MM.1S (cell line): ENCODE data around the gene KLK13.

ENCODE experiments used
- DNase-seq: peaks from one replicate; pipeline ENCODE4 v3.0.0-alpha.2; 2015
- H2AFZ ChIP-seq: fragments of 300-600 bp; sonication (generic); 2 replicates; pipeline ENCODE4 v1.6.0; 2016; ENCODE audit warnings: antibody characterized with exemption, low read length
- H3F3A ChIP-seq: fragments of 300-600 bp; sonication (generic); 2 replicates; pipeline ENCODE4 v1.6.1; 2016; ENCODE audit warnings: mild to moderate bottlenecking, antibody characterized with exemption, low read length, moderate library complexity, mixed read lengths; ENCODE audit not compliant: insufficient read depth
- H3K27ac ChIP-seq: fragments of 300-600 bp; sonication (generic); 2 replicates; pipeline ENCODE4 v1.5.1; 2016; ENCODE audit warnings: mild to moderate bottlenecking, low read length
- H3K27me3 ChIP-seq: fragments of 300-600 bp; sonication (generic); replicated peaks from 2 replicates; pipeline ENCODE4 v1.6.0; 2016; ENCODE audit warnings: low read length; ENCODE audit not compliant: insufficient read depth
- H3K36me3 ChIP-seq: fragments of 300-600 bp; sonication (generic); replicated peaks from 2 replicates; pipeline ENCODE4 v1.6.1; 2016; ENCODE audit warnings: mild to moderate bottlenecking, low read length, mixed read lengths; ENCODE audit not compliant: insufficient read depth
- H3K4me1 ChIP-seq: fragments of 300-600 bp; sonication (generic); 2 replicates; pipeline ENCODE4 v1.6.1; 2016; ENCODE audit warnings: low read length, mixed read lengths
- H3K4me2 ChIP-seq: fragments of 300-600 bp; sonication (generic); 2 replicates; pipeline ENCODE4 v1.6.0; 2016; ENCODE audit warnings: low read depth, low read length
- H3K4me3 ChIP-seq: fragments of 300-600 bp; sonication (generic); 2 replicates; pipeline ENCODE4 v1.5.1; 2016; ENCODE audit warnings: low read length, mixed read lengths
- H3K79me2 ChIP-seq: fragments of 300-600 bp; sonication (generic); 2 replicates; pipeline ENCODE4 v1.6.1; 2016; ENCODE audit warnings: mixed run types, low read length, mixed read lengths
- H3K9ac ChIP-seq: fragments of 300-600 bp; sonication (generic); 2 replicates; pipeline ENCODE4 v1.6.1; 2016; ENCODE audit warnings: low read length, mixed read lengths
- H3K9me2 ChIP-seq: fragments of 300-600 bp; sonication (generic); replicated peaks from 2 replicates; pipeline ENCODE4 v1.6.1; 2016; ENCODE audit warnings: mild to moderate bottlenecking, low read length, mixed read lengths; ENCODE audit not compliant: insufficient read depth
- H3K9me3 ChIP-seq: fragments of 300-600 bp; sonication (generic); replicated peaks from 2 replicates; pipeline ENCODE4 v1.6.1; 2016; ENCODE audit warnings: mild to moderate bottlenecking, low read length, mixed read lengths; ENCODE audit not compliant: insufficient read depth
- H4K20me1 ChIP-seq: fragments of 300-600 bp; sonication (generic); 2 replicates; pipeline ENCODE4 v1.6.1; 2016; ENCODE audit warnings: mild to moderate bottlenecking, low read length, moderate library complexity, mixed read lengths; ENCODE audit not compliant: insufficient read depth
- EZH2 ChIP-seq: fragments of 300-600 bp; sonication (generic); optimal IDR thresholded peaks from 2 replicates; pipeline ENCODE3; 2017; ENCODE audit warnings: low read depth, mild to moderate bottlenecking, antibody characterized with exemption, low read length, mixed read lengths
- EZH2phosphoT487 ChIP-seq: fragments of 300-600 bp; sonication (generic); IDR thresholded peaks from 2 replicates; pipeline ENCODE4 v1.6.1; 2018; ENCODE audit warnings: antibody characterized with exemption, low read length
- TF ChIP-seq, protein P1 (sequence below): fragments of 300-600 bp; sonication (generic); IDR thresholded peaks from 2 replicates; pipeline ENCODE4 v1.5.1; 2016; ENCODE audit warnings: antibody characterized with exemption, low read length, mixed read lengths

KLK13 gene

DNA sequence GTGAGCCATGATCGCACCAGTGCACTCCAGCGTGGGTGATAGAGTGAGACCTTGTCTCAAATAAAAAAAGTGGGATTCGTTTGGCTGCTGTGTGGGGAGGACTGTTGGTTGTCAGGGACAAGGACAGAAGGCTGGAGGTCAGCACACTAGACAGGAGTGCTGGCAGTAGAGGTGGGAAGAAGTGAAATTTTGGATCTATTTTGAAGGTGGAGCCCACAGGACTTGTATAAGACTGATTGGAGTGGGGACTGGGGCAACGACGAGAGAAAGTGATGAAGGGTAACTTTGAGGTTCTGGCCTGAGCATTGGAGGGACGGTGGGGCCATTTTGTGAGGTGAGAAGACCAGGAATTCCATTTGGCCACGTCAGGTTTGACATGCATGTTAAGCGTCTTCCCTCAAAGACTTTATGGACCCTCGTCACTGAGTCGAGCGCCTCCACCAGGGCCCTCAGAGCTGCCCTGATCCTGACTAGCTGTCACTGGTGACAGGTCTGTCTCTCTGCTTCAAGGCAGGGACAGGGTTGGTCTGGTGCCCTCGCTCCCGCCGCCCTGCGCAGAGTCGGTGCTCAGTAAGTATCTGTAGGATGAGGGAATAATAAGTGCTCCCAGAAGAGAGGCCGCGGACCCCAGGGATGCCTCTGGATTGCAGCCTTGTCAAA, 42.6 kb upstream of the KLK13 start:
- H3K27ac ChIP-seq = peak overlapping the region; percentile 3; the same call in 1 of the 2 replicates
- H3K9ac ChIP-seq = peak overlapping the region; percentile 79
- no peak for TF ChIP-seq EZH2phosphoT487
- TF ChIP-seq, protein P1, sequence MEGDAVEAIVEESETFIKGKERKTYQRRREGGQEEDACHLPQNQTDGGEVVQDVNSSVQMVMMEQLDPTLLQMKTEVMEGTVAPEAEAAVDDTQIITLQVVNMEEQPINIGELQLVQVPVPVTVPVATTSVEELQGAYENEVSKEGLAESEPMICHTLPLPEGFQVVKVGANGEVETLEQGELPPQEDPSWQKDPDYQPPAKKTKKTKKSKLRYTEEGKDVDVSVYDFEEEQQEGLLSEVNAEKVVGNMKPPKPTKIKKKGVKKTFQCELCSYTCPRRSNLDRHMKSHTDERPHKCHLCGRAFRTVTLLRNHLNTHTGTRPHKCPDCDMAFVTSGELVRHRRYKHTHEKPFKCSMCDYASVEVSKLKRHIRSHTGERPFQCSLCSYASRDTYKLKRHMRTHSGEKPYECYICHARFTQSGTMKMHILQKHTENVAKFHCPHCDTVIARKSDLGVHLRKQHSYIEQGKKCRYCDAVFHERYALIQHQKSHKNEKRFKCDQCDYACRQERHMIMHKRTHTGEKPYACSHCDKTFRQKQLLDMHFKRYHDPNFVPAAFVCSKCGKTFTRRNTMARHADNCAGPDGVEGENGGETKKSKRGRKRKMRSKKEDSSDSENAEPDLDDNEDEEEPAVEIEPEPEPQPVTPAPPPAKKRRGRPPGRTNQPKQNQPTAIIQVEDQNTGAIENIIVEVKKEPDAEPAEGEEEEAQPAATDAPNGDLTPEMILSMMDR = no peak
- no peaks in the 10 kb centered on the region for H3K9me3 ChIP-seq
- H3K4me2 ChIP-seq = peak overlapping the region; percentile 79
- peaks cover 34% of the 10 kb centered on the region for H3K79me2 ChIP-seq
- peaks cover 3% of the 10 kb centered on the region; the same call in 1 of the 2 replicates for H3K4me1 ChIP-seq
- no peaks in the 10 kb centered on the region for H4K20me1 ChIP-seq
- H3K4me3 ChIP-seq = peak overlapping the region; percentile 78
- H3F3A ChIP-seq = no peaks in the 10 kb centered on the region
- peaks cover 15% of the 10 kb centered on the region; the same call in 1 of the 2 replicates for H3K27me3 ChIP-seq
- no peaks in the 10 kb centered on the region for H3K9me2 ChIP-seq
- no peak for DNase-seq
- H2AFZ ChIP-seq = peak overlapping the region; percentile 59
- H3K36me3 ChIP-seq = 0 out of 2 replicates have a peak, but pooled peaks cover 6% of the 10 kb centered on the region

DNA sequence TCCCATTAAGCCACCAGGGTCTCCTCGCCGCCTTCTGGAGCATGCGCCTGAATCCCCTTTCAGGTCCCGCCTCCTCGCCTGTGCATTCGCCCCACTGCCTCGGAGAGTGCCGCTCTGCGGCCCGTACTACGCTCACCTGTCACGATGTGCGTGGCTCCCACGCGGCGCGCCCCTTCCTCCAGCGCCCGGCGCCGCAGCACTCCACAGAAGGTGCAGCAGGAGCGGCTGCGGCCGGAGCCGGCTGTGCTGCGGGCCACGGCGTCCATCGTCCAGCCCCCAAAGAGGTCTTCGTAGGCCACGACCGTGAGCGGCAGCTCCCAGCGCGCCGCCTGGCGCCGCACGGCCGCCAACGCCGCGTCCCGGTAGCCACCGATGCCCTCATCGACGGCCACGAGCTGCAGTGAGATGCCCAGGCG, 39.0 kb upstream of the KLK13 start:
- no peak for TF ChIP-seq EZH2
- TF ChIP-seq EZH2phosphoT487 = no peak
- TF ChIP-seq, protein P1 = no peak
- Histone ChIP-seq H3K4me1 (peaks cover 3% of the 10 kb centered on the region; the same call in 1 of the 2 replicates), H3F3A (no peaks in the 10 kb centered on the region), H3K9ac (no peak overlapping the region), H3K27me3 (no peaks in the 10 kb centered on the region), H3K4me2 (no peak overlapping the region), H3K79me2 (peaks cover 36% of the 10 kb centered on the region), H2AFZ (no peak overlapping the region), H3K9me3 (no peaks in the 10 kb centered on the region), H4K20me1 (no peaks in the 10 kb centered on the region), H3K4me3 (no peak overlapping the region), H3K27ac (no peak overlapping the region), H3K36me3 (0 out of 2 replicates have a peak, but pooled peaks cover 9% of the 10 kb centered on the region), H3K9me2 (no peaks in the 10 kb centered on the region)
- DNase-seq = no peak

DNA sequence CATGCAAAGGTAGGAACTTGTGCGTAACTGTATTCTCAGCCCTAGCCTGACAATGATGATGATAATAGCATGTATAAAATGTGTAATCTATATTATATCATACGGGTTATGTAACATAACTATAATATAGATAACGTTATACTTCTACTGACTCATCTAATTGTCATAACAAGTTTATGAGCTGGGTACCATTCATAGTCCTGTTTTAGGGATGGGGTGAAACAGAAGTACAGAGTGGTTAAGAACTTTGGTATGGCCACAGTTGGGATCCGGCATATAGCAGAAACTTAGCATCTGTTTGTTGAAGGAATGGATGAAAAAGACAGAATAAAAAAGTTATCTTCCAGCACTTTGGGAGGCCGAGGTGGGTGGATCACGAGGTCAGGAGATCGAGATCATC, 38.1 kb upstream of the KLK13 start:
- Histone ChIP-seq H3K4me2 (no peak overlapping the region), H2AFZ (no peak overlapping the region), H3K9me3 (no peaks in the 10 kb centered on the region), H3K79me2 (peaks cover 35% of the 10 kb centered on the region), H4K20me1 (no peaks in the 10 kb centered on the region), H3K27ac (no peak overlapping the region), H3F3A (no peaks in the 10 kb centered on the region), H3K9ac (no peak overlapping the region), H3K27me3 (no peaks in the 10 kb centered on the region), H3K36me3 (0 out of 2 replicates have a peak, but pooled peaks cover 9% of the 10 kb centered on the region), H3K9me2 (no peaks in the 10 kb centered on the region), H3K4me3 (no peak overlapping the region), H3K4me1 (no peaks in the 10 kb centered on the region)
- DNase-seq = no peak
- no peak for TF ChIP-seq EZH2
- TF ChIP-seq, protein P1 = no peak
- no peak for TF ChIP-seq EZH2phosphoT487
